Kidney glomerular epithelial cell (primary cell): ENCODE results near the gene BARHL1.
A peak's percentile ranks its signal among the peaks of the same experiment; 100 is the strongest.

Experiments used
- DNase-seq: peaks from one replicate; lab custom pipeline; 2025; lab: John Stamatoyannopoulos, UW

BARHL1 gene

GRCh38 chr9:132582276-132582785 is at the start of gene BARHL1:
Gene BARHL1 (plus strand): TSS chr9:132582606. CDS start chr9:132582798, 192 bp downstream.
- DNase-seq: no peak

DNA sequence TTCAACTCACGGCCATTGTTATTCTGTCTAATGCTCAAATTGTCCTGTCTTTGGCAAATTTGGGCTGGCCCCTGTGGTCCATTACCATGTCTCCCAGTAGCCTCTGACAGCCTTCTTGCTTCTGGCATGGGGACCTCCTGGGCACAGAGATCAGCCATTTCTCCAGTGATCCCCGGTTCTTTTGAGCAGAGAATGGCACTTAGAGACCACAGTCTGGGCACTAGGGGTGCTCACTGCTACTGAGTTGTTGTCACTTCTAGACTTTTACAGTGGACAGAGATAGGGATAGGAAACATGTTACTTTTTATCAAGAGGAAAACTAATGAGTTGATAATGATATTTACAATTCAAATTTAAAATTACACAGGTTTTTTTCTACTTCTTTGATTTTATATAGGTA is 47.6 kb upstream of the BARHL1 start:
- no peak for DNase-seq

GRCh38 chr9:132536124-132536523 is 46.3 kb upstream of the BARHL1 start:
- DNase-seq: no peak

- DNase-seq: no peak
Observed at GRCh38 chr9:132537352-132537751, 45.1 kb upstream of the BARHL1 start.

GRCh38 chr9:132538071-132538470 is 44.3 kb upstream of the BARHL1 start:
- peak; percentile 49 for DNase-seq

- DNase-seq: no peak
Observed at GRCh38 chr9:132539096-132539495, 43.3 kb upstream of the BARHL1 start.

DNA sequence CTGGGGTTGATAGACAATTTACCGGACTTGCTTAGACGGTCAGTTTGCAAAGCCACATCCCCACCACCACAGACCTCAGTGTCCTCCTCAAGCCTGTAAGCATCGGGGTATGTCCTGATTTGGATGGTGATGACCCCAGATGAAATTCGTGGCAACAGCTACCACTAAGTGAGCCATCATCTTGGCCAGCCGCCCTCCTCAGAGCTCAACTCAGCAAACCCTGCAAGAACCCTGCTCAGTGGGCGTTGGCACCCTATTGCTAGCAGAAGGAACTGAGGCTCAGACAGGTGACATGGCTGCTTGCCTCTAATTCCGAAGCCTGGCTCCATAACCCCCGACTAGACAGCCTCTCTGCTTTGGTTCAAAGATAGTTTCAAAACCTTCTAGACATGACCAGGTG is 41.4 kb upstream of the BARHL1 start:
- no peak for DNase-seq

- DNase-seq: no peak
Observed at GRCh38 chr9:132541870-132542830, 40.3 kb upstream of the BARHL1 start.

DNA sequence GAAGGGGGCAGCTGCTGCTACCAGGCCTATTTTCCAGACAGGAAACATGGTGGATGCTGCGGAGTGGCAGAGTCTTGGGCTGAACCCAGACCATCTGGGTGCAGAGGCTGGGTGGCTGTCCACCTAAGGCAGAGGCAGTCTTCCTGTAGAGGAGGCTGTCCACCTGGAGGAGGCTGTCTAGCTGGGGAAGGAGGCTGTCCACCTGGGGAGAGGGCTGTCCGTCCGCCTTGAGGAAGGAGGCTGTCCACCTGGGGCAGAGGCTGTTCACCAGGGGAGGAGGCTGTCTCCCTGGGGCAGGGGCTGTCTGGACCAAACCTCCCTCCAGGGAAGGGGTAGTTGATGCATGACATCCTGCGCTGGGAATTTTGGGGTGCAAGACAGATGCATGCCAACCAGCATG is 39.2 kb upstream of the BARHL1 start:
- DNase-seq: no peak

- no peak for DNase-seq
Observed at GRCh38 chr9:132543960-132544359, 38.4 kb upstream of the BARHL1 start.

DNA sequence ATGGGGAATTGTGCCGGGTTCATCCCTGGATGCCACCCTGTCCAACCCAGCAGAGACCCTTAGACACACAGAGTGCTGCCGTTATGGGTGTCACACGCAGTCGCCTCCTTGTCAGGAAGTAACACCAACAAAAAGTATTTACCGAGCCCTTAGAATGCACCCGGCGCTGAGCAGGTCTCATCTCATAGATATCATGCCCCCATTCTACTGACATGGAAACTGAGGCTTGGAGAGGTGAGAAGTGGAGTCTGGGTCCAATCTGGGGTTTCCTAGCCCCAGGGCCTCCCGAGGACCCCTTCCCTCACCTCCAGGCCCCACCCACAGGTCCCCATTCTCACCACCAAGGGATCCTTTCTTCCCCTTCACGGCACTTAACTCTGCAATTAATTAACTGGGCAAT is 36.8 kb upstream of the BARHL1 start:
- no peak for DNase-seq

DNA sequence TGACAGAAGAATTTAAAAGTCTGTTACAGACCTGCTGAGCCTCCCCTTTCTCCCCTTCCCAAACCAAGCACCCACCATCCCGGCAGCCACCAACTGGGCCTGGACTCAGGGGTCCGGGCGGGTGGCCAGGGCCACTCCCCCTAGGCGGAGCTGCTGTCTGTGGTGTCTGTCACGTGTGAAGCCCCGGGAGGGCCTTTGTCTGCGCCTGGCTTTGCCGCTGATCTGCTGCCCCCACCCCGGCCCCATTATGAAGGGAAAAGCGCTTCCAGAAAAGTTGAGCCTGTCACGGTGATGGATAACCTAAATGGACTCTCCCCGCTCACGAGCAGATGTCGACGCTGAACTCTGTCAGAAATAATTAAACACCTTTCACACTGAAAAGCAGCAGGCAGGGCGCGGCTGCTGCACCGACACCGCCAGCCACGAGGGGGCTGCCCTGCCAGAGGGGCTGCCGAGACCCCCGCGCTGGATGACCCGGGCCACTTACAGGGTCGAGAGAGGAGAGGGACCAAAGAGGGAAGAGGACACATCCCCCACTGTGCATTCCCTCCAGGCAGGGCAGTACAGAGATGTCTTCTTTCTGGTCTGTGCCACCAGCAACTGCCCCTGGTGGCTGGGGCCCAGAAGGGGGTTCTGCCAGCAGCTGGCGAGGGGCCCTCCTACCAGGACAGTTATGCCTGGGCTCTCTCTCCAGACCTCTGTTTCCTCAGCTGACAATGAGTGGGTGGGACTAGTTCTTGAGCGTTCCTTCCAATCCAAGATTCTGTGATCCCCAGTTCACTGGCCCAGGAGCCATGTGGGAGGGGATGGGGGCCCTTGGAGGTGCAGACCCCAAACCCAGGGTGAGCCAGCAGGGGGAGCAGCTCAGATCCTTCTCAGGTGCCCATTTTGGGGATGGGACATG is 36.0 kb upstream of the BARHL1 start:
- DNase-seq: peak; percentile 10

DNA sequence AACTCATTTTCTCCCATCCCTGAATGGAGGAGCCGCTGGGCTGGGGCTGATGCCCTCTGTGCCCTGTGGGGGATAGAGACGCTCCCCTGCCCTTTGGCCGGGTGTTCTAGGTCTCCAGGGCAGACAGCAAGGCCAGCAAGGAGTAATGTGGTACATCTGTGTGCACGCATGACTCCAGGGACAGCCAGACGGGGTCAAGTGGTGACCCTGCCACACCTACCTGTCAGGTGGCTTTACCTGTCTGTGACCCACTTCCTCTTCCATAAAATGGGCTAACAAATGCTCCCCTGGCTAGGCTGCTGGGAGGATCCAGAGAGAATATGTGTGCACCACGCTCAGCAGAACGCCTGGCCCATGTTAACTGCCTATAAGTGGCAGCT is 35.4 kb upstream of the BARHL1 start:
- no peak for DNase-seq

DNA sequence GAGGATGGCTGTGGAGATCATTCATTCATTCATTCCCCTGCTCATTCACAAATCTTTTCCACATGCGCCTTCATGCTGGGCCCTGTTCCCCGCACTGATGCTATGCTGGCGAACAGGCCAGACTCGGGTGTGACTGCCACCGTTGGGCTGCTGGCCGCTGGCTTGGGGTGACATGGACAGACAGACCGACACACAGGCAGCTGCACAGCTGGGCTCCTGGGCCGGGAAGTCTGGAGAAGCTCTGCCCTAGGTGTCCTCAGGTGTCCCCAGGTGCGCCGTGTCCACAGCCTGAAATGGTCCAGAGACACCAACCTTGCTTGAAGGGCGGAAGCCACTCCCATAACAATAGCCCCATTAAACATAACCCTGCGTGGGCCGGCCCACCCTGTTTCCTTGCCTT is 35.0 kb upstream of the BARHL1 start:
- DNase-seq: no peak

- no peak for DNase-seq
Observed at GRCh38 chr9:132547976-132548730, 34.3 kb upstream of the BARHL1 start.

DNA sequence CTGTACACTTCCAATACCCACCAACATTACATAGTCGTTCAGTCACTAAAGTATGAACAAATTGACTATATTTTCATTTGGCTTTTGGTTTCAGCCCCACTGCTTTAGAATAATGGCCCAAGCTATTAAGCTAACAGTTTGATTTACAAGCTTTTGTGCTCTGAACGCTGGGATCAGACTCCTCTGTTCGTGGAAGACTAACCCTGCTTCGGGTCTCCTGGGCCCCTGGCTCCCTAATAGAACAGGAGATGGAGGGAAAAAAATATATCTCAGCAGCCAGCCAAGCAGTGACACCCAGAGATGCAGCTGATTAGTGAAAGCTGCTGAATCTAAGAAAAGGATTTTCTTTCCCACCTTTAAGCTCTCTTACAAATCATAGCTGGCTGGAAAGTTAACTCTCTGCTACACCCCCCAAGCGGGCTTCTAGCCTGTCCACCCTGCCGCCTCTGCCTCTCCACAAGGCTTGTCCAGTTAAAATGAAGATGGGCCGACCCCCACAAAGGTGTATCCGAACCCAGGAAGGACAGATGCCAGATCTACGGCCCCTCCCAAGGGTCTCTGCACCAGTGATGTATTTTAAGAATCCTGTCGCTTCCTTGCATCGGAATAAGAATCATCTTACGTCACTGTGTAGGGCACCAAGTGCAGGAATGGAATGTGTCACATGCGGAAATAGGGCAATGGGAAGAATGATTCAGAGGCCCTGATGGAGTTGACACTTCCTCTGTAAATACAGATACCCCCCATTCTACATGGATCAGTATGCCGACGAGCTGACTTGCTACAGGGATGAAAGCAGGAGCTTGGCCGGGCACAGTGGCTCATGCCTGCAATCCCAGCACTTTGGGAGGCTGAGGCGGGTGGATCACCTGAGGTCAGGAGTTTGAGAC is 33.4 kb upstream of the BARHL1 start:
- no peak for DNase-seq

- no peak for DNase-seq
Observed at GRCh38 chr9:132551556-132551955, 30.9 kb upstream of the BARHL1 start.

DNA sequence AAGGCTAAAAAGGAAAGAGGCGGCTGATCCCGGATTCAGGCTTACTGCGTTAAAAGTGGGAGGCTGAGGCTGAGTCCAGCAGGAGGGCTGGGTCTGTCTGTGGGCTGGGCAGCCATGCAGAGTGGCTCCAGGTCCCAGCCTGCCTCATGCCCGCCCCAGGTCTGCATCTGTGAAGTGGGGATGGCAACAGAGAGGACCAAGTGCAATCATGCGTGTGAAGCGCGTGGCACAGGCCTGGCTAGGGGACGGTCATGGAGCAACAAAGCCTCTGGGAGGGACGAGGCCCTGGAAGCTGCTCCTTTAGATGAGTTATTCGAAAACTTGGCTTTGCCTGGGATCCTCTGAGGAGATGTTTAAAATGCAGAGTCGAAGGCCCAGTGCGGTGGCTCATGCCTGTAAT is 30.4 kb upstream of the BARHL1 start:
- DNase-seq: no peak

DNA sequence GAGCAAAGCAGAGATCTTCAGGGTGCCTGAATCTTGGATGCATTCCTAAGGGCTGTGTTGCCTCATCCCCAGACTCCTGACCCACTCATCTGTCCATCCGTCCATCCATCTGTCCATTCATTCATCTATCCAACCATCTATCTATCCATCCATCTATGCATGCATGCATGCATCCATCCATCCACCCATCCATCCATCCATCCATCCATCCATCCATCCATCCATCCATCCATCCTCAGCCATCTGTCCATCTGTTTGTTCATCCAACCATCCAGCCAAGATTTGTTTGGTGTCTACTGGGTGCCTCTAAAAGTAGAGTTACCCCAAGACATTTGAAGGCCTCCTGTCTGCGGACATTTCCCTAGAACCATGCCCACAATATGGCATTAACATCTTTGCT is 27.7 kb upstream of the BARHL1 start:
- no peak for DNase-seq

DNA sequence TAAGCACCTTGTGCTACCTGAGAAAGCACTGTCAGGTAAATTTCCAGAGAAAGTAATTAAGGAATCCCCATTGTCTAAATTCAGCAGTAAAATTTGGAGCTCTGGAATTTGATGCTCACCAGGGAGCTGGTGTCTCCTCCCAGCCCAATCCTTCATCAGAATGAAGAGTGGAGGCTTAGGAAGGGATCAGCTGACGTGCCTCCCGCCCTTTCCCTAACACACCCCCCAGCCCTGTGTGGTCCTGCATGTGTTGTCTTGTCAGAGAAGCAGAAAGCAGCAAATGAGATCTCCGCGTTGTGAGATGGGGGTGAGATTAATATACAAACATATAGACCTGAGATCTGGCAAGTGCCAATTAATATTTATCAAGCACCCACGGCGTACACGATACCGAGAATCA is 26.9 kb upstream of the BARHL1 start:
- no peak for DNase-seq

- DNase-seq: no peak
Observed at GRCh38 chr9:132556235-132556634, 26.2 kb upstream of the BARHL1 start.
